ENCODE measurements around the gene HIBADH. TPM values are rescaled to one million over a fixed set of nuclear protein-coding genes. Genes with fewer than 3 reads are reported as not detected.

HIBADH gene
- total RNA-seq, 1 experiment from 2014 or later, result 31.2 TPM

DNA sequence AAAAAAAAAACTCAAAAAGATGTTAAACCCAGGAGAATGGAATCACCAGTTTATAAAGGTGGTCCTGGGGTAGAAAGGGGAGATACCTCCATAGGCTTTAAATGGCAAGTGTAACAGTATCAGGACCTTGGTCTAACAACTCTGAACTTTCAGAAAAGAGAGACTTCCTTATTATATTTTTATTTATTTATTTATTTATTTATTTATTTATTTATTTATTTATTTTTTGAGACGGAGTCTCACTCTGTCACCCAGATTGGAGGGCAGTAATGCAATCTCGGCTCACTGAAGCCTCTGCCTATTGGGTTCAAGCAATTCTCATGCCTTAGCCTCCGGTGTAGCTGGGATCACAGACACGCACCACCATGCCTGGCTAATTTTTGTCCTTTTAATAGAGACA, 12.4 kb downstream of the HIBADH start:
- TF ChIP-seq SIN3A (IDR thresholded peaks at IDR 0.05; ENCODE audit: borderline replicate concordance, insufficient read depth, low read depth, low read length) (no peak), TCF7L2 (IDR thresholded peaks at IDR 0.05; ENCODE audit: low read depth, low read length) (no peak), POLR2AphosphoS5 (IDR thresholded peaks at IDR 0.05; ENCODE audit: low read depth, low read length) (no peak), REST (IDR thresholded peaks at IDR 0.05; ENCODE audit: insufficient read depth in 1 of 2, low read depth in 2 of 2, low read length in 1 of 2) (no peak)
- TF ChIP-seq, protein P1, sequence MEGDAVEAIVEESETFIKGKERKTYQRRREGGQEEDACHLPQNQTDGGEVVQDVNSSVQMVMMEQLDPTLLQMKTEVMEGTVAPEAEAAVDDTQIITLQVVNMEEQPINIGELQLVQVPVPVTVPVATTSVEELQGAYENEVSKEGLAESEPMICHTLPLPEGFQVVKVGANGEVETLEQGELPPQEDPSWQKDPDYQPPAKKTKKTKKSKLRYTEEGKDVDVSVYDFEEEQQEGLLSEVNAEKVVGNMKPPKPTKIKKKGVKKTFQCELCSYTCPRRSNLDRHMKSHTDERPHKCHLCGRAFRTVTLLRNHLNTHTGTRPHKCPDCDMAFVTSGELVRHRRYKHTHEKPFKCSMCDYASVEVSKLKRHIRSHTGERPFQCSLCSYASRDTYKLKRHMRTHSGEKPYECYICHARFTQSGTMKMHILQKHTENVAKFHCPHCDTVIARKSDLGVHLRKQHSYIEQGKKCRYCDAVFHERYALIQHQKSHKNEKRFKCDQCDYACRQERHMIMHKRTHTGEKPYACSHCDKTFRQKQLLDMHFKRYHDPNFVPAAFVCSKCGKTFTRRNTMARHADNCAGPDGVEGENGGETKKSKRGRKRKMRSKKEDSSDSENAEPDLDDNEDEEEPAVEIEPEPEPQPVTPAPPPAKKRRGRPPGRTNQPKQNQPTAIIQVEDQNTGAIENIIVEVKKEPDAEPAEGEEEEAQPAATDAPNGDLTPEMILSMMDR (IDR thresholded peaks at IDR 0.05), result no peak
- intact Hi-C loops (cut with micrococcal nuclease; ENCODE audit: unreplicated experiment), result no loop called here
- POLR2A ChIA-PET, result no interaction called here
- Histone ChIP-seq H3K27me3 (ENCODE audit: control insufficient read depth, insufficient read depth, low read length) (no peaks in the 10 kb centered on the region), H3K27ac (ENCODE audit: low read length) (no peak overlapping the region), H3K9me3 (ENCODE audit: control insufficient read depth, insufficient read depth, low read depth, low read length) (no peaks in the 10 kb centered on the region), H3K4me1 (ENCODE audit: control insufficient read depth, insufficient read depth, low read length) (no peaks in the 10 kb centered on the region), H3K36me3 (ENCODE audit: control insufficient read depth, insufficient read depth, low read length) (no peaks in the 10 kb centered on the region), H3K4me3 (ENCODE audit: low read depth in 2 of 2, low read length in 2 of 2) (no peak overlapping the region)
- ATAC-seq, result no peak
- DNase-seq (ENCODE audit: low read depth, low spot score), result no peak
- in situ Hi-C loops (cut with HindIII; ENCODE audit: low pct_unique_long_range_greater_than_20kb, low sequenced_read_pairs), result no loop called here
- CTCF ChIA-PET, result interaction anchor here (0.7 to 1.0 kb wide), 2 partner anchors 9 to 453 kb away, joined by 4 to 5 read pairs; no protein-coding TSS in a partner anchor
- no TSS peak for BruUV-seq (replicated peaks)

DNA sequence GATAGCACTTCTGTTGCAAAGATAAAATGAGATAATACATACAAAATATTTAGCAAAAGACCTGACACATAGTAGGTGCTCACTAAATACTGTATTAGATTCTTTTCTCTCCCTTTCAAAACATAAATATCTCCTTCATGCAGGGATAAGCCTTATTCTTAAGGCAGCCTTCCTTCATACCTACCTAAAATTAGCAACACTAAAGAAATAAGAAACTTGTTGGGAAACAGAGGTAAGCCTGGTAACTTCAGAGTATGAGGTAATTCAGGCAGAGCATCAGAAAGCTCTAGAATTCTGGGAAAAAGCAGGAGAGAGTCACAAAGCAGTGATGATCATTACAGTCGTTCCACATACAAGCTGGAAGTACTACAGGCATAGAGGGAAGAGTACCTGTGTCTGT, 15.2 kb downstream of the HIBADH start:
- intact Hi-C loops (cut with micrococcal nuclease; ENCODE audit: unreplicated experiment) (no loop called here), in situ Hi-C loops (cut with HindIII; ENCODE audit: low pct_unique_long_range_greater_than_20kb, low sequenced_read_pairs) (no loop called here)
- Histone ChIP-seq H3K27me3 (ENCODE audit: control insufficient read depth, insufficient read depth, low read length) (no peaks in the 10 kb centered on the region), H3K4me3 (ENCODE audit: low read depth in 2 of 2, low read length in 2 of 2) (no peak overlapping the region), H3K4me1 (ENCODE audit: control insufficient read depth, insufficient read depth, low read length) (no peaks in the 10 kb centered on the region), H3K9me3 (ENCODE audit: control insufficient read depth, insufficient read depth, low read depth, low read length) (no peaks in the 10 kb centered on the region), H3K36me3 (ENCODE audit: control insufficient read depth, insufficient read depth, low read length) (no peaks in the 10 kb centered on the region), H3K27ac (ENCODE audit: low read length) (no peak overlapping the region)
- ChIA-PET CTCF (interaction anchor here (0.6 kb wide), 1 partner anchor 42 kb away, joined by 7 read pairs; no protein-coding TSS in a partner anchor), POLR2A (no interaction called here)
- no TSS peak for BruUV-seq (replicated peaks)
- DNase-seq (ENCODE audit: low read depth, low spot score) (no peak), ATAC-seq (no peak)
- TF ChIP-seq TCF7L2 (IDR thresholded peaks at IDR 0.05; ENCODE audit: low read depth, low read length), result no peak
- TF ChIP-seq, protein P1 (IDR thresholded peaks at IDR 0.05), result no peak
- no peak for TF ChIP-seq POLR2AphosphoS5 (IDR thresholded peaks at IDR 0.05; ENCODE audit: low read depth, low read length)
- no peak for TF ChIP-seq REST (IDR thresholded peaks at IDR 0.05; ENCODE audit: insufficient read depth in 1 of 2, low read depth in 2 of 2, low read length in 1 of 2)
- TF ChIP-seq SIN3A (IDR thresholded peaks at IDR 0.05; ENCODE audit: borderline replicate concordance, insufficient read depth, low read depth, low read length), result no peak

All from Panc1 (cell line).